GM23338 (cell line): ENCODE measurements around the gene BDH1. TPM values are rescaled to one million over a fixed set of nuclear protein-coding genes. Genes with fewer than 3 reads are reported as not detected.
"Not testable (repeated sequence)": the region's sequence is repeated elsewhere in the genome, so short reads cannot be mapped to it uniquely, and the experiment has no call there.

Source experiments
- ATAC-seq: fragments of 200-7000 bp; cut with Tn5 transposase; 3 replicates; pipeline ENCODE4 v1.9.1; 2020
- DNase-seq: peaks from one replicate; pipeline ENCODE4 v3.0.0-alpha.2; 2015; ENCODE audit warnings: low spot score
- H2AFZ ChIP-seq: fragments of 200-600 bp; sonication (generic); 2 replicates; pipeline ENCODE4 v1.8.0; 2016; ENCODE audit warnings: antibody characterized with exemption, mild to moderate bottlenecking, moderate library complexity
- H3F3A ChIP-seq: fragments of 200-600 bp; sonication (generic); replicated peaks from 2 replicates; pipeline ENCODE4 v1.8.0; 2017; ENCODE audit warnings: antibody characterized with exemption, mixed run types, low read depth
- H3K27ac ChIP-seq: fragments of 200-600 bp; sonication (generic); 2 replicates; pipeline ENCODE4 v1.6.1; 2016; ENCODE audit warnings: low read depth
- H3K27me3 ChIP-seq: fragments of 200-600 bp; sonication (generic); 2 replicates; pipeline ENCODE4 v1.8.0; 2016; ENCODE audit warnings: mild to moderate bottlenecking, mixed run types, moderate library complexity; ENCODE audit not compliant: insufficient read depth
- H3K36me3 ChIP-seq: fragments of 200-600 bp; sonication (generic); 2 replicates; pipeline ENCODE4 v1.8.0; 2016; ENCODE audit warnings: mild to moderate bottlenecking; ENCODE audit not compliant: insufficient read depth
- H3K4me1 ChIP-seq: fragments of 200-600 bp; sonication (generic); 2 replicates; pipeline ENCODE4 v1.8.0; 2016; ENCODE audit warnings: mild to moderate bottlenecking, moderate library complexity; ENCODE audit not compliant: insufficient read depth
- H3K4me2 ChIP-seq: fragments of 200-600 bp; sonication (generic); 2 replicates; pipeline ENCODE4 v1.7.1; 2017; ENCODE audit warnings: mixed run types
- H3K4me3 ChIP-seq: fragments of 200-600 bp; sonication (generic); 2 replicates; pipeline ENCODE4 v1.6.1; 2016; ENCODE audit warnings: mixed run types
- H3K79me2 ChIP-seq: fragments of 200-600 bp; sonication (generic); replicated peaks from 2 replicates; pipeline ENCODE4 v1.8.0; 2017; ENCODE audit warnings: mild to moderate bottlenecking; ENCODE audit not compliant: insufficient read depth
- H3K9me2 ChIP-seq: fragments of 200-600 bp; sonication (generic); 2 replicates; pipeline ENCODE4 v1.8.0; 2017; ENCODE audit not compliant: insufficient read depth
- H4K20me1 ChIP-seq: fragments of 200-600 bp; sonication (generic); replicated peaks from 2 replicates; pipeline ENCODE4 v1.8.0; 2017; ENCODE audit warnings: mild to moderate bottlenecking; ENCODE audit not compliant: insufficient read depth
- H3K27ac Mint-ChIP-seq: 2 replicates; pipeline ENCODE4 v1.8.0; 2020; ENCODE audit warnings: inconsistent platforms, mild to moderate bottlenecking, moderate library complexity, mixed read lengths
- H3K27me3 Mint-ChIP-seq: 3 replicates; pipeline ENCODE4 v1.8.0; 2022; ENCODE audit warnings: low read depth, mild to moderate bottlenecking, moderate library complexity, mixed read lengths, inconsistent platforms; ENCODE audit not compliant: insufficient read depth, poor library complexity
- H3K36me3 Mint-ChIP-seq: 3 replicates; pipeline ENCODE4 v1.8.0; 2021; ENCODE audit warnings: low read depth, mild to moderate bottlenecking, inconsistent platforms, moderate library complexity, mixed read lengths
- H3K4me1 Mint-ChIP-seq: 3 replicates; pipeline ENCODE4 v1.8.0; 2020; ENCODE audit warnings: mild to moderate bottlenecking, inconsistent platforms, mixed read lengths
- H3K4me3 Mint-ChIP-seq: 3 replicates; pipeline ENCODE4 v1.8.0; 2021; ENCODE audit warnings: moderate library complexity, mild to moderate bottlenecking, inconsistent platforms, mixed read lengths
- H3K9me3 Mint-ChIP-seq: 3 replicates; pipeline ENCODE4 v1.8.0; 2020; ENCODE audit warnings: moderate library complexity, mild to moderate bottlenecking, inconsistent platforms, mixed read lengths
- CTCF ChIP-seq, 2 experiments: fragments of 200-600 bp in 1 of 2; sonication (generic) in 1 of 2; conservative IDR thresholded peaks; 2 replicates each; pipeline versions ENCODE4 v1.5.1 to v1.6.1; 2016 to 2017; ENCODE audit warnings: antibody characterized with exemption in 2 of 2, low read depth in 2 of 2, mild to moderate bottlenecking in 2 of 2, moderate library complexity in 1 of 2
- ETS1 ChIP-seq: IDR thresholded peaks from 2 replicates; pipeline ENCODE4 v1.6.1; 2016; ENCODE audit warnings: antibody characterized with exemption
- EZH2 ChIP-seq: fragments of 200-600 bp; sonication (generic); IDR thresholded peaks from one replicate; pipeline ENCODE4 v1.8.0; 2017; ENCODE audit warnings: antibody characterized with exemption, mild to moderate bottlenecking, low read depth; ENCODE audit not compliant: unreplicated experiment
- JUNB ChIP-seq: IDR thresholded peaks from one replicate; pipeline ENCODE4 v1.6.1; 2016; ENCODE audit warnings: antibody characterized with exemption; ENCODE audit not compliant: unreplicated experiment
- ZNF114 ChIP-seq: fragments of 250-450 bp; sonication (Bioruptor Pico); IDR thresholded peaks from 2 replicates; pipeline ENCODE4 v1.5.0; 2020; ENCODE audit warnings: mild to moderate bottlenecking, moderate library complexity
- ZNF331 ChIP-seq: fragments of 250-450 bp; sonication (Bioruptor Pico); IDR thresholded peaks from 2 replicates; pipeline ENCODE4 v1.5.0; 2020; ENCODE audit warnings: low read depth, mild to moderate bottlenecking, moderate library complexity
- polyA plus RNA-seq: library from polyadenylated mRNA; unstranded; fragments of >200 nt; fragmentation: Nextera tagmentation; extraction: Ambion mirVana; gene quantifications from 2 replicates; pipeline ENCODE4 v1.2.1, GENCODE V29; 2016
- total RNA-seq: library from RNA; depleted of rRNA; stranded (reverse); fragments of >200 nt; shearing (Covaris generic); gene quantifications from 2 replicates; pipeline ENCODE4 v1.2.3, GENCODE V29; 2014
- TF ChIP-seq, protein P1 (sequence below): fragments of 250-450 bp; sonication (Bioruptor Pico); IDR thresholded peaks from 2 replicates; pipeline ENCODE4 v1.5.0; 2020; ENCODE audit warnings: mild to moderate bottlenecking, moderate library complexity

BDH1 gene
- total and polyA plus RNA-seq, 2 experiments from 2014 or later: 18.1 to 19.3 TPM

GRCh38 chr3:197519801-197520211 lies 36.0 kb downstream of the BDH1 start (continued):
- TF ChIP-seq, protein P1, sequence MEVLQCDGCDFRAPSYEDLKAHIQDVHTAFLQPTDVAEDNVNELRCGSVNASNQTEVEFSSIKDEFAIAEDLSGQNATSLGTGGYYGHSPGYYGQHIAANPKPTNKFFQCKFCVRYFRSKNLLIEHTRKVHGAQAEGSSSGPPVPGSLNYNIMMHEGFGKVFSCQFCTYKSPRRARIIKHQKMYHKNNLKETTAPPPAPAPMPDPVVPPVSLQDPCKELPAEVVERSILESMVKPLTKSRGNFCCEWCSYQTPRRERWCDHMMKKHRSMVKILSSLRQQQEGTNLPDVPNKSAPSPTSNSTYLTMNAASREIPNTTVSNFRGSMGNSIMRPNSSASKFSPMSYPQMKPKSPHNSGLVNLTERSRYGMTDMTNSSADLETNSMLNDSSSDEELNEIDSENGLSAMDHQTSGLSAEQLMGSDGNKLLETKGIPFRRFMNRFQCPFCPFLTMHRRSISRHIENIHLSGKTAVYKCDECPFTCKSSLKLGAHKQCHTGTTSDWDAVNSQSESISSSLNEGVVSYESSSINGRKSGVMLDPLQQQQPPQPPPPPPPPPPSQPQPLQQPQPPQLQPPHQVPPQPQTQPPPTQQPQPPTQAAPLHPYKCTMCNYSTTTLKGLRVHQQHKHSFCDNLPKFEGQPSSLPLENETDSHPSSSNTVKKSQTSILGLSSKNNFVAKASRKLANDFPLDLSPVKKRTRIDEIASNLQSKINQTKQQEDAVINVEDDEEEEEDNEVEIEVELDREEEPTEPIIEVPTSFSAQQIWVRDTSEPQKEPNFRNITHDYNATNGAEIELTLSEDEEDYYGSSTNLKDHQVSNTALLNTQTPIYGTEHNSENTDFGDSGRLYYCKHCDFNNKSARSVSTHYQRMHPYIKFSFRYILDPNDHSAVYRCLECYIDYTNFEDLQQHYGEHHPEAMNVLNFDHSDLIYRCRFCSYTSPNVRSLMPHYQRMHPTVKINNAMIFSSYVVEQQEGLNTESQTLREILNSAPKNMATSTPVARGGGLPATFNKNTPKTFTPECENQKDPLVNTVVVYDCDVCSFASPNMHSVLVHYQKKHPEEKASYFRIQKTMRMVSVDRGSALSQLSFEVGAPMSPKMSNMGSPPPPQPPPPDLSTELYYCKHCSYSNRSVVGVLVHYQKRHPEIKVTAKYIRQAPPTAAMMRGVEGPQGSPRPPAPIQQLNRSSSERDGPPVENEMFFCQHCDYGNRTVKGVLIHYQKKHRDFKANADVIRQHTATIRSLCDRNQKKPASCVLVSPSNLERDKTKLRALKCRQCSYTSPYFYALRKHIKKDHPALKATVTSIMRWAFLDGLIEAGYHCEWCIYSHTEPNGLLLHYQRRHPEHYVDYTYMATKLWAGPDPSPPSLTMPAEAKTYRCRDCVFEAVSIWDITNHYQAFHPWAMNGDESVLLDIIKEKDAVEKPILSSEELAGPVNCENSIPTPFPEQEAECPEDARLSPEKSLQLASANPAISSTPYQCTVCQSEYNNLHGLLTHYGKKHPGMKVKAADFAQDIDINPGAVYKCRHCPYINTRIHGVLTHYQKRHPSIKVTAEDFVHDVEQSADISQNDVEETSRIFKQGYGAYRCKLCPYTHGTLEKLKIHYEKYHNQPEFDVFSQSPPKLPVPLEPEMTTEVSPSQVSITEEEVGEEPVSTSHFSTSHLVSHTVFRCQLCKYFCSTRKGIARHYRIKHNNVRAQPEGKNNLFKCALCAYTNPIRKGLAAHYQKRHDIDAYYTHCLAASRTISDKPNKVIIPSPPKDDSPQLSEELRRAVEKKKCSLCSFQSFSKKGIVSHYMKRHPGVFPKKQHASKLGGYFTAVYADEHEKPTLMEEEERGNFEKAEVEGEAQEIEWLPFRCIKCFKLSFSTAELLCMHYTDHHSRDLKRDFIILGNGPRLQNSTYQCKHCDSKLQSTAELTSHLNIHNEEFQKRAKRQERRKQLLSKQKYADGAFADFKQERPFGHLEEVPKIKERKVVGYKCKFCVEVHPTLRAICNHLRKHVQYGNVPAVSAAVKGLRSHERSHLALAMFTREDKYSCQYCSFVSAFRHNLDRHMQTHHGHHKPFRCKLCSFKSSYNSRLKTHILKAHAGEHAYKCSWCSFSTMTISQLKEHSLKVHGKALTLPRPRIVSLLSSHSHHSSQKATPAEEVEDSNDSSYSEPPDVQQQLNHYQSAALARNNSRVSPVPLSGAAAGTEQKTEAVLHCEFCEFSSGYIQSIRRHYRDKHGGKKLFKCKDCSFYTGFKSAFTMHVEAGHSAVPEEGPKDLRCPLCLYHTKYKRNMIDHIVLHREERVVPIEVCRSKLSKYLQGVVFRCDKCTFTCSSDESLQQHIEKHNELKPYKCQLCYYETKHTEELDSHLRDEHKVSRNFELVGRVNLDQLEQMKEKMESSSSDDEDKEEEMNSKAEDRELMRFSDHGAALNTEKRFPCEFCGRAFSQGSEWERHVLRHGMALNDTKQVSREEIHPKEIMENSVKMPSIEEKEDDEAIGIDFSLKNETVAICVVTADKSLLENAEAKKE (CRISPR knock-in tag): no peak
- TF ChIP-seq ETS1: no peak
- no peak for TF ChIP-seq EZH2
- no peak for TF ChIP-seq ZNF114

- TF ChIP-seq JUNB: no peak
- no peak for TF ChIP-seq ZNF331 (CRISPR knock-in tag)
- no peak for TF ChIP-seq EZH2
- TF ChIP-seq CTCF (conservative IDR thresholded peaks at IDR 0.05; ENCODE audit: low read depth in 2 of 2): no peak
- H3K36me3 ChIP-seq: no peaks in the 10 kb centered on the region
- H3K27me3 Mint-ChIP-seq: peaks cover 5% of the 10 kb centered on the region
- no peak overlapping the region for H3K4me2 ChIP-seq
- DNase-seq (no peak), ATAC-seq (no peak)
- peaks cover 11% of the 10 kb centered on the region; the same call in 1 of the 2 replicates for H3K4me1 ChIP-seq
- no peaks in the 10 kb centered on the region; the same call in 1 of the 2 replicates for H3F3A ChIP-seq
- peaks cover 7% of the 10 kb centered on the region for H3K9me3 Mint-ChIP-seq
- H3K4me3 ChIP-seq: no peak overlapping the region
- H2AFZ ChIP-seq: no peak overlapping the region
- peaks cover 28% of the 10 kb centered on the region for H3K36me3 Mint-ChIP-seq
- H3K4me1 Mint-ChIP-seq: peaks cover 54% of the 10 kb centered on the region
- H3K79me2 ChIP-seq: no peaks in the 10 kb centered on the region
- H3K4me3 Mint-ChIP-seq: no peak overlapping the region
- H3K27me3 ChIP-seq: no peaks in the 10 kb centered on the region
- no peaks in the 10 kb centered on the region for H3K9me2 ChIP-seq
- no peak overlapping the region for H3K27ac Mint-ChIP-seq
- no peaks in the 10 kb centered on the region for H4K20me1 ChIP-seq
- H3K27ac ChIP-seq: no peak overlapping the region
These were observed 36.8 kb downstream of the BDH1 start for GRCh38 chr3:197518881-197519421.

DNA sequence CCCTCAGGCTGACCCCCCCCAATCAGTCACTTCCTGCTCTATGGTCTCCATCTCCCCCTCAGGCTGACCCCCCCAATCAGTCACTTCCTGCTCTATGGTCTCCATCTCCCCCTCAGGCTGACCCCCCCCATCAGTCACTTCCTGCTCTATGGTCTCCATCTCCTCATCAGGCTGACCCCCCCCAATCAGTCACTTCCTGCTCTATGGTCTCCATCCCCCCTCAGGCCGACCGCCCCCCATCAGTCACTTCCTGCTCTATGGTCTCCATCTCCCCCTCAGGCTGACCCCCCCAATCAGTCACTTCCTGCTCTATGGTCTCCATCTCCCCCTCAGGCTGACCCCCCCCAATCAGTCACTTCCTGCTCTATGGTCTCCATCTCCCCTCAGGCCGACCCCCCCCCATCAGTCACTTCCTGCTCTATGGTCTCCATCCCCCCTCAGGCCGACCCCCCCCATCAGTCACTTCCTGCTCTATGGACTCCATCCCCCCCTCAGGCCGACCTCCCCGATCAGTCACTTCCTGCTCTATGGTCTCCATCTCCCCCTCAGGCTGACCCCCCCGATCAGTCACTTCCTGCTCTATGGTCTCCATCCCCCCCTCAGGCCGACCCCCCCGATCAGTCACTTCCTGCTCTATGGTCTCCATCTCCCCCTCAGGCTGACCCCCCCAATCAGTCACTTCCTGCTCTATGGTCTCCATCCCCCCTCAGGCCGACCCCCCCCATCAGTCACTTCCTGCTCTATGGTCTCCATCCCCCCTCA lies 37.7 kb downstream of the BDH1 start:
- H3K9me2 ChIP-seq, H3K4me3 ChIP-seq, H3F3A ChIP-seq, H4K20me1 ChIP-seq, H3K79me2 ChIP-seq, H3K27ac Mint-ChIP-seq, H3K27ac ChIP-seq, H3K36me3 ChIP-seq, H3K9me3 Mint-ChIP-seq, DNase-seq, H3K27me3 ChIP-seq, ATAC-seq, H2AFZ ChIP-seq, H3K4me2 ChIP-seq, H3K4me3 Mint-ChIP-seq, H3K27me3 Mint-ChIP-seq: not testable (repeated sequence)
- peaks cover 11% of the 10 kb centered on the region; the same call in 1 of the 2 replicates for H3K4me1 ChIP-seq
- Mint-ChIP-seq H3K4me1 (peaks cover 59% of the 10 kb centered on the region), H3K36me3 (peaks cover 32% of the 10 kb centered on the region)
